OCI-LY7 (cell line): ENCODE data around the gene MNDA.

Experiments used
- CTCF ChIP-seq: fragments of 200-600 bp; sonication (generic); conservative IDR thresholded peaks from 2 replicates; pipeline ENCODE4 v1.5.1; 2014; ENCODE audit warnings: mild to moderate bottlenecking, antibody characterized with exemption, low read length, moderate library complexity, mixed read lengths
- EZH2phosphoT487 ChIP-seq: fragments of 200-600 bp; sonication (generic); IDR thresholded peaks from 2 replicates; pipeline ENCODE4 v1.6.1; 2018; ENCODE audit warnings: low read depth, borderline replicate concordance, mild to moderate bottlenecking, mixed run types, antibody characterized with exemption, low read length, moderate library complexity, mixed read lengths

DNA sequence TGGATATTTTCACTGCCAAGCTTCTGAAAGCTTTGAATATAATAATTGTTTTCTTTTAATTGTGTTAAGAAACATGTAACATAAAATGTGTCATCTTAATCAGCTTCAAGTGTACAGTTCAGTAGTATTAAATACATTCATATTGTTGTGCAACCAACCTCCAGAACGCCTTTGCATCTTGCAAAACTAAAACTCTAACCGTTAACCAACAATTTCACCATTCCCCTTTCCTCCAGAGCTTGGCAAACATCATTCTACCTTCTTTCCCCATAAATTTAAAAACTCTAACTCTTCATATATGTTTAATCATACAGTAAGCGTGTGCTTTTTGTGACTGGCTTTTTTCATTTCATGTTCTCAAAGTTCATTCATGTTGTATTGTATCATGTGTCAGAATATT, 2.1 kb downstream of the MNDA start:
- TF ChIP-seq CTCF (no peak), EZH2phosphoT487 (no peak)
